RWPE2 (cell line): Measurements from ENCODE around the gene PLCH1.

ENCODE experiments used
- ATAC-seq: fragments of 200-7000 bp; cut with Tn5 transposase; 3 replicates; pipeline ENCODE4 v1.9.1; 2021; ENCODE audit warnings: low read depth
- DNase-seq: peaks from one replicate; pipeline ENCODE4 v3.0.0-alpha.2; 2020; ENCODE audit warnings: low spot score
- H3K27ac ChIP-seq: fragments of 450-650 bp; 2 replicates; pipeline ENCODE4 v1.5.1; 2017; ENCODE audit warnings: mild to moderate bottlenecking; ENCODE audit not compliant: poor library complexity, severe bottlenecking
- H3K27me3 ChIP-seq: fragments of 250-450 bp; sonication (Bioruptor Pico); 2 replicates; pipeline ENCODE4 v1.5.1; 2021; ENCODE audit warnings: mild to moderate bottlenecking, moderate library complexity; ENCODE audit not compliant: insufficient read depth, poor library complexity, severe bottlenecking
- H3K36me3 ChIP-seq: fragments of 250-450 bp; sonication (Bioruptor Pico); 2 replicates; pipeline ENCODE4 v1.5.1; 2020; ENCODE audit warnings: low read depth, mild to moderate bottlenecking, moderate library complexity
- H3K4me1 ChIP-seq: fragments of 250-450 bp; sonication (Bioruptor Pico); 2 replicates; pipeline ENCODE4 v1.5.1; 2021; ENCODE audit warnings: mild to moderate bottlenecking, moderate library complexity; ENCODE audit not compliant: insufficient read depth, poor library complexity, severe bottlenecking
- H3K4me3 ChIP-seq: fragments of 250-450 bp; sonication (Bioruptor Pico); 2 replicates; pipeline ENCODE4 v1.5.1; 2021; ENCODE audit warnings: mild to moderate bottlenecking, moderate library complexity; ENCODE audit not compliant: severe bottlenecking
- H3K9me3 ChIP-seq: fragments of 250-450 bp; sonication (Bioruptor Pico); 2 replicates; pipeline ENCODE4 v1.5.1; 2021; ENCODE audit warnings: mild to moderate bottlenecking, moderate library complexity; ENCODE audit not compliant: severe bottlenecking
- CTCF ChIP-seq: fragments of 450-650 bp; IDR thresholded peaks from one replicate; pipeline ENCODE4 v1.5.1; 2017; ENCODE audit warnings: mild to moderate bottlenecking, moderate library complexity; ENCODE audit not compliant: poor library complexity, severe bottlenecking

The PLCH1 gene

GRCh38 chr3:155382396-155383042 is 362.4 kb downstream of the PLCH1 start:
- H3K4me3 ChIP-seq: no peak overlapping the region
- no peaks in the 10 kb centered on the region for H3K9me3 ChIP-seq
- peak; percentile 78 for TF ChIP-seq CTCF
- ATAC-seq (peak; percentile 91), DNase-seq (no peak)
- no peaks in the 10 kb centered on the region for H3K4me1 ChIP-seq
- H3K27me3 ChIP-seq: no peaks in the 10 kb centered on the region
- no peak overlapping the region for H3K27ac ChIP-seq
- no peaks in the 10 kb centered on the region for H3K36me3 ChIP-seq

GRCh38 chr3:155377847-155378246 is 367.0 kb downstream of the PLCH1 start:
- Histone ChIP-seq H3K36me3 (no peaks in the 10 kb centered on the region), H3K4me1 (no peaks in the 10 kb centered on the region), H3K4me3 (no peak overlapping the region), H3K9me3 (no peaks in the 10 kb centered on the region), H3K27ac (no peak overlapping the region), H3K27me3 (no peaks in the 10 kb centered on the region)
- DNase-seq (no peak), ATAC-seq (no peak)
- no peak for TF ChIP-seq CTCF

GRCh38 chr3:155377071-155377470 is 367.8 kb downstream of the PLCH1 start:
- ATAC-seq (no peak), DNase-seq (no peak)
- no peaks in the 10 kb centered on the region for H3K9me3 ChIP-seq

GRCh38 chr3:155372281-155372680 is 372.6 kb downstream of the PLCH1 start:
- DNase-seq (no peak), ATAC-seq (no peak)
- Histone ChIP-seq H3K4me1 (no peaks in the 10 kb centered on the region), H3K27me3 (no peaks in the 10 kb centered on the region), H3K36me3 (no peaks in the 10 kb centered on the region), H3K27ac (no peak overlapping the region), H3K9me3 (no peaks in the 10 kb centered on the region), H3K4me3 (no peak overlapping the region)
- no peak for TF ChIP-seq CTCF

More at GRCh38 chr3:155377071-155377470, 367.8 kb downstream of the PLCH1 start:
- no peaks in the 10 kb centered on the region for H3K27me3 ChIP-seq
- no peaks in the 10 kb centered on the region for H3K36me3 ChIP-seq
- no peak overlapping the region for H3K27ac ChIP-seq
- H3K4me3 ChIP-seq: no peak overlapping the region
- no peak for TF ChIP-seq CTCF
- no peaks in the 10 kb centered on the region for H3K4me1 ChIP-seq

- no peaks in the 10 kb centered on the region for H3K36me3 ChIP-seq
- no peak overlapping the region for H3K27ac ChIP-seq
- no peaks in the 10 kb centered on the region for H3K4me1 ChIP-seq
- H3K4me3 ChIP-seq: no peak overlapping the region
- ATAC-seq (no peak), DNase-seq (no peak)
- no peak for TF ChIP-seq CTCF
- no peaks in the 10 kb centered on the region for H3K9me3 ChIP-seq
- no peaks in the 10 kb centered on the region for H3K27me3 ChIP-seq
Observed at GRCh38 chr3:155370764-155371503, 373.9 kb downstream of the PLCH1 start.
